Astrocyte of the cerebellum (primary cell): Measurements from ENCODE around the gene GNPTAB.

Experiments used
- DNase-seq: peaks from one replicate; pipeline ENCODE4 v3.0.0-alpha.2; 2011; ENCODE audit warnings: low read depth
- H3K4me3 ChIP-seq: 2 replicates; pipeline ENCODE4 v1.5.1; 2011; ENCODE audit warnings: mild to moderate bottlenecking, low read depth, low read length, moderate library complexity
- in situ Hi-C: cut with HindIII; loops from 2 replicates; pipeline ENCODE4 v1.10.0; 2017; ENCODE audit warnings: low sequenced_read_pairs
- TF ChIP-seq, protein P1 (sequence below): IDR thresholded peaks from 2 replicates; pipeline ENCODE4 v1.5.1; 2012; ENCODE audit warnings: low read length, low read depth, moderate library complexity, mild to moderate bottlenecking; ENCODE audit errors: missing control alignments

Gene GNPTAB

DNA sequence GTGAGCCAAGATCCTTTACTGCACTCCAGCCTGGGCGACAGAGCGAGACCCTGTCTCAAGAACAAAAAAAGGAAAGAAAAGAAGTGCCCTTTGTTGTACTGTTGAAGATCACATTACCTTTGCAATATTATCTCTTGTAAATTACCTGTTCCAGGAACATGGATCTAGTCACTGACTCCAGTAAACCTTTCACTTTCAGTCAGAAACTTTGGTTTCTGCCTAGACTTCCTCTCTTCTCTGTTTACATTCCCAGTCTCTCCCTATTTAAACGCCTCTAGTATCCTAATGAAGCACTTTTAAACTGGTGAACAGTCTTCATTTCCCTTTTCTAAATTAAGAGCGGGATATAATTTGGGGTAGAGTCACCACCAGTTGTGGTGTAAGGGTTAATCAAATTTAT, 120.5 kb downstream of the GNPTAB start:
- no peak overlapping the region for H3K4me3 ChIP-seq
- in situ Hi-C loops = no loop called here
- DNase-seq = no peak
- TF ChIP-seq, protein P1, sequence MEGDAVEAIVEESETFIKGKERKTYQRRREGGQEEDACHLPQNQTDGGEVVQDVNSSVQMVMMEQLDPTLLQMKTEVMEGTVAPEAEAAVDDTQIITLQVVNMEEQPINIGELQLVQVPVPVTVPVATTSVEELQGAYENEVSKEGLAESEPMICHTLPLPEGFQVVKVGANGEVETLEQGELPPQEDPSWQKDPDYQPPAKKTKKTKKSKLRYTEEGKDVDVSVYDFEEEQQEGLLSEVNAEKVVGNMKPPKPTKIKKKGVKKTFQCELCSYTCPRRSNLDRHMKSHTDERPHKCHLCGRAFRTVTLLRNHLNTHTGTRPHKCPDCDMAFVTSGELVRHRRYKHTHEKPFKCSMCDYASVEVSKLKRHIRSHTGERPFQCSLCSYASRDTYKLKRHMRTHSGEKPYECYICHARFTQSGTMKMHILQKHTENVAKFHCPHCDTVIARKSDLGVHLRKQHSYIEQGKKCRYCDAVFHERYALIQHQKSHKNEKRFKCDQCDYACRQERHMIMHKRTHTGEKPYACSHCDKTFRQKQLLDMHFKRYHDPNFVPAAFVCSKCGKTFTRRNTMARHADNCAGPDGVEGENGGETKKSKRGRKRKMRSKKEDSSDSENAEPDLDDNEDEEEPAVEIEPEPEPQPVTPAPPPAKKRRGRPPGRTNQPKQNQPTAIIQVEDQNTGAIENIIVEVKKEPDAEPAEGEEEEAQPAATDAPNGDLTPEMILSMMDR = no peak

GRCh38 chr12:101707131-101707782, 123.5 kb downstream of the GNPTAB start:
- DNase-seq = no peak
- in situ Hi-C loops = no loop called here
- H3K4me3 ChIP-seq = no peak overlapping the region
- TF ChIP-seq, protein P1 = no peak

DNA sequence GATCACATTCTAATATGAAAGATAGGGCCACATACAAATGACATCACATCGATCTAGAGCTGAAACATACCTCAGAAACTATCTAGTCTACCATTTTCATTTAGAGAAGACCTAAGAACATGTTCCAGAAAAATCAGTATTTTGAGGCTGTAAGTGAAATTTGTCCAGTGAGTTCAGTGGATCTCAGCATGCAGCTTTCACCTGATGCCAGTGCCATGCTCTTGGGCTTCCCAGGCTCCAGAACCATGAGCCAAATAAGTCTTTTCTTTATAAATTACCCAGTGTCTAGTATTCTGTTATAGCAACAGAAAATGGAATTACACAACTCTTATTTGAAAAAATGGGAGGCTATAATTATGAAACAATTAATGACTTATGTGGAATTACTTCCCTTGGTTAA, 124.4 kb downstream of the GNPTAB start:
- DNase-seq = no peak
- no peak overlapping the region for H3K4me3 ChIP-seq
- in situ Hi-C loops = no loop called here
- TF ChIP-seq, protein P1 = no peak

DNA sequence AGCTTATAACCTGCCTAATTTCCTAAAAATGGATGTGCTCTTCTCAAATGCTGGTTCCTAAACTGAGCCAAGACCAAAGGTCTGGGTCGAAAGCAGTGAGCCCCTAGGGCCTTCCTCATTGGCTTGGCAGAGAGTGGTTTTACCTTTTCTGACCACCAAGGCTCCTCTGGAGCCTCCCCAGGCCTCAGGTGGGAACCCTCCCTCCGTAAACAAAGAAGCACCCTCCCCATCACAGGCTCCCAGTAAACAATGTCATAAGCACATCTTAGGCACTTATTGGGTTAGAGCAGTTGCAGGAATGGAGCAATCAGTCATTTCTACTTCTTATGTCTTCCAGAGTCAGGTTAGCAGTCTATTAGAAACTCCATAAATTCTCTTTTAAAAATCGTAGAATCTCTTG, 127.3 kb downstream of the GNPTAB start:
- DNase-seq = no peak
- in situ Hi-C loops = no loop called here
- no peak overlapping the region for H3K4me3 ChIP-seq
- TF ChIP-seq, protein P1 = no peak

DNA sequence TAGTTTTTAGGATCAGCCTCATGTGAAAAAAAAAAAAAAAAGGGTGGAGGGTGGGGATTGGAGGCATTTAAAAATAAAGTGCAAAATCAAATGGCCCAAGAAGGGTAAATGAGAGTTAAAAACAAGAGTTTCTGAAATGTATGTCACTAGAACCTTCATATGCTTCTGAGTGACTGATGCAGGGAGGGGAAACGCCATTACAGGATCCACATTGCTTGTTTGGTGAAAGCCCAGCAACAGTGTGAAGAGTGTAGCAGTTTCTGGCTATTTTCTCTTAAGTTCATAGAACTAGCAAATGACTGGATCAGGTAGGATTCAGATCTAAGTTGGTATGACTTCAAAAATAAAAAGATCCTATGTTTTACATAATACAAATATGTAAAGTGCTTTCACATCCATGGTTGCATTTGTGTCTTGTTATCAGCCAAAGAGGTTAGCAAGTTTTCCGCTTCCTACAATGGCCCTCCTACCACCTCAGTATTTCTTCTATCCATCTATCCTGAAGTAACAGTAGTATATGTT, 130.4 kb downstream of the GNPTAB start:
- no peak for DNase-seq
- H3K4me3 ChIP-seq = no peak overlapping the region

GRCh38 chr12:101698800-101699347, 131.9 kb downstream of the GNPTAB start:
- in situ Hi-C loops = no loop called here
- H3K4me3 ChIP-seq = peak overlapping the region; percentile 78
- DNase-seq = no peak
- TF ChIP-seq, protein P1 = peak; percentile 51

More for the DNA sequence above, 130.4 kb downstream of the GNPTAB start:
- in situ Hi-C loops = no loop called here
- TF ChIP-seq, protein P1 = no peak
